HEK293T (cell line): ENCODE results near the gene DARS2.

Source experiments
- ARNT ChIP-seq: fragments of 450-650 bp; IDR thresholded peaks from 2 replicates; pipeline ENCODE4 v1.6.1; 2017; ENCODE audit warnings: mild to moderate bottlenecking
- ELF4 ChIP-seq: fragments of 450-650 bp; IDR thresholded peaks from 2 replicates; pipeline ENCODE4 v1.6.1; 2017; ENCODE audit warnings: antibody characterized with exemption
- FOXA1 ChIP-seq: fragments of 450-650 bp; IDR thresholded peaks from 2 replicates; pipeline ENCODE4 v1.6.1; 2016; ENCODE audit warnings: mild to moderate bottlenecking
- L3MBTL2 ChIP-seq: fragments of 450-650 bp; conservative IDR thresholded peaks from 2 replicates; pipeline ENCODE4 v1.6.1; 2016; ENCODE audit warnings: mild to moderate bottlenecking
- SP1 ChIP-seq: fragments of 450-650 bp; IDR thresholded peaks from 2 replicates; pipeline ENCODE4 v1.6.1; 2017
- SUZ12 ChIP-seq: fragments of 450-650 bp; IDR thresholded peaks from 2 replicates; pipeline ENCODE4 v1.6.1; 2016; ENCODE audit warnings: mild to moderate bottlenecking
- ZNF384 ChIP-seq: fragments of 450-650 bp; IDR thresholded peaks from 2 replicates; pipeline ENCODE4 v1.6.1; 2016
- TF ChIP-seq, protein P1 (sequence below): fragments of 450-650 bp; IDR thresholded peaks from 2 replicates; pipeline ENCODE4 v1.6.1; 2016

DNA sequence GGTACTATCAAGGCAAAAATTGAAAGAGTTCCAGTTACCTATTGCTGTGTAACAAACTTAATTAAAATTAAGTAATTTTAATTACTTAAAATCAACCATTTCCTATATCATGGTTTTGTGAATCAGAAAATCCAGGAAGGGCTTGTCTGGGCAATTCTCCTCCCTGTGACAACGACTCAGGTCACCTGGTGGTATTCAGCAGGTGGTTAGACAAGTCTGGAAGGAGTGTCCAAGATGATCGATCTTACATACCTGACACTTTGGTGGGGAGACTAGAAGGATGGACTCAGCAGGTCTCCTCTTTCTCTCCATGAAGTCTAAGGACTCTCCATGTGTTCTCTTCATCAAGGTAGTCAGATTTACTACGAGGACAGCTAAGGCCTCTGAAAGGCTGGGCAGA, 69.7 kb downstream of the DARS2 start:
- TF ChIP-seq ZNF384 (no peak), L3MBTL2 (no peak), ELF4 (no peak), SUZ12 (no peak), ARNT (no peak), FOXA1 (no peak), SP1 (no peak)
- TF ChIP-seq, protein P1, sequence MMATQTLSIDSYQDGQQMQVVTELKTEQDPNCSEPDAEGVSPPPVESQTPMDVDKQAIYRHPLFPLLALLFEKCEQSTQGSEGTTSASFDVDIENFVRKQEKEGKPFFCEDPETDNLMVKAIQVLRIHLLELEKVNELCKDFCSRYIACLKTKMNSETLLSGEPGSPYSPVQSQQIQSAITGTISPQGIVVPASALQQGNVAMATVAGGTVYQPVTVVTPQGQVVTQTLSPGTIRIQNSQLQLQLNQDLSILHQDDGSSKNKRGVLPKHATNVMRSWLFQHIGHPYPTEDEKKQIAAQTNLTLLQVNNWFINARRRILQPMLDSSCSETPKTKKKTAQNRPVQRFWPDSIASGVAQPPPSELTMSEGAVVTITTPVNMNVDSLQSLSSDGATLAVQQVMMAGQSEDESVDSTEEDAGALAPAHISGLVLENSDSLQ: no peak
